WTC11 (cell line): ENCODE measurements around the gene PPP4R2.

Source experiments
- E2F4 ChIP-seq: sonication (generic); formaldehyde crosslinking; IDR thresholded peaks from 2 replicates; pipeline ENCODE4 v1.8.1; 2022; ENCODE audit warnings: low read depth, mild to moderate bottlenecking, moderate library complexity, missing genetic modification reagents, borderline replicate concordance
- HMGXB4 ChIP-seq: sonication (generic); formaldehyde crosslinking; IDR thresholded peaks from 2 replicates; pipeline ENCODE4 v1.8.1; 2023; ENCODE audit warnings: mild to moderate bottlenecking, moderate library complexity, missing genetic modification reagents
- JUN ChIP-seq: sonication (generic); formaldehyde crosslinking; IDR thresholded peaks from 2 replicates; pipeline ENCODE4 v1.8.0; 2023; ENCODE audit warnings: mild to moderate bottlenecking, missing genetic modification reagents
- MAX ChIP-seq: sonication (generic); formaldehyde crosslinking; IDR thresholded peaks from 2 replicates; pipeline ENCODE4 v1.8.0; 2022; ENCODE audit warnings: mild to moderate bottlenecking, missing genetic modification reagents
- SMAD4 ChIP-seq: sonication (generic); formaldehyde crosslinking; IDR thresholded peaks from 2 replicates; pipeline ENCODE4 v1.8.0; 2022; ENCODE audit warnings: mild to moderate bottlenecking, missing genetic modification reagents
- SP1 ChIP-seq: sonication (generic); formaldehyde crosslinking; conservative IDR thresholded peaks from 2 replicates; pipeline ENCODE4 v1.8.1; 2022; ENCODE audit warnings: missing genetic modification reagents
- ZNF219 ChIP-seq: sonication (generic); formaldehyde crosslinking; IDR thresholded peaks from 2 replicates; pipeline ENCODE4 v1.8.0; 2023; ENCODE audit warnings: missing genetic modification reagents, mild to moderate bottlenecking, borderline replicate concordance
- ZNF416 ChIP-seq: fragments of 250-450 bp; sonication (Bioruptor Pico); IDR thresholded peaks from 2 replicates; pipeline ENCODE4 v1.9.0; 2021; ENCODE audit warnings: mild to moderate bottlenecking, inconsistent platforms
- ZNF423 ChIP-seq: fragments of 250-450 bp; sonication (Bioruptor Pico); IDR thresholded peaks from 2 replicates; pipeline ENCODE4 v2.1.2; 2022; ENCODE audit warnings: mild to moderate bottlenecking, moderate library complexity
- TF ChIP-seq, protein P1 (sequence below): fragments of 200-600 bp; IDR thresholded peaks from 2 replicates; pipeline ENCODE4 v1.8.0; 2022; ENCODE audit warnings: antibody characterized with exemption
- TF ChIP-seq, protein P2 (sequence below): sonication (generic); formaldehyde crosslinking; IDR thresholded peaks from 2 replicates; pipeline ENCODE4 v1.8.0; 2022; ENCODE audit warnings: mild to moderate bottlenecking, missing genetic modification reagents

GRCh38 chr3:73101881-73102280 lies 105.3 kb downstream of the PPP4R2 start:
- no peak for TF ChIP-seq SP1 (CRISPR knock-in tag)
- TF ChIP-seq E2F4: no peak
- TF ChIP-seq HMGXB4: no peak
- TF ChIP-seq, protein P1, sequence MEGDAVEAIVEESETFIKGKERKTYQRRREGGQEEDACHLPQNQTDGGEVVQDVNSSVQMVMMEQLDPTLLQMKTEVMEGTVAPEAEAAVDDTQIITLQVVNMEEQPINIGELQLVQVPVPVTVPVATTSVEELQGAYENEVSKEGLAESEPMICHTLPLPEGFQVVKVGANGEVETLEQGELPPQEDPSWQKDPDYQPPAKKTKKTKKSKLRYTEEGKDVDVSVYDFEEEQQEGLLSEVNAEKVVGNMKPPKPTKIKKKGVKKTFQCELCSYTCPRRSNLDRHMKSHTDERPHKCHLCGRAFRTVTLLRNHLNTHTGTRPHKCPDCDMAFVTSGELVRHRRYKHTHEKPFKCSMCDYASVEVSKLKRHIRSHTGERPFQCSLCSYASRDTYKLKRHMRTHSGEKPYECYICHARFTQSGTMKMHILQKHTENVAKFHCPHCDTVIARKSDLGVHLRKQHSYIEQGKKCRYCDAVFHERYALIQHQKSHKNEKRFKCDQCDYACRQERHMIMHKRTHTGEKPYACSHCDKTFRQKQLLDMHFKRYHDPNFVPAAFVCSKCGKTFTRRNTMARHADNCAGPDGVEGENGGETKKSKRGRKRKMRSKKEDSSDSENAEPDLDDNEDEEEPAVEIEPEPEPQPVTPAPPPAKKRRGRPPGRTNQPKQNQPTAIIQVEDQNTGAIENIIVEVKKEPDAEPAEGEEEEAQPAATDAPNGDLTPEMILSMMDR: no peak
- TF ChIP-seq MAX: no peak
- TF ChIP-seq ZNF219 (CRISPR knock-in tag): no peak
- TF ChIP-seq ZNF423 (CRISPR knock-in tag): no peak
- no peak for TF ChIP-seq SMAD4
- TF ChIP-seq, protein P2, sequence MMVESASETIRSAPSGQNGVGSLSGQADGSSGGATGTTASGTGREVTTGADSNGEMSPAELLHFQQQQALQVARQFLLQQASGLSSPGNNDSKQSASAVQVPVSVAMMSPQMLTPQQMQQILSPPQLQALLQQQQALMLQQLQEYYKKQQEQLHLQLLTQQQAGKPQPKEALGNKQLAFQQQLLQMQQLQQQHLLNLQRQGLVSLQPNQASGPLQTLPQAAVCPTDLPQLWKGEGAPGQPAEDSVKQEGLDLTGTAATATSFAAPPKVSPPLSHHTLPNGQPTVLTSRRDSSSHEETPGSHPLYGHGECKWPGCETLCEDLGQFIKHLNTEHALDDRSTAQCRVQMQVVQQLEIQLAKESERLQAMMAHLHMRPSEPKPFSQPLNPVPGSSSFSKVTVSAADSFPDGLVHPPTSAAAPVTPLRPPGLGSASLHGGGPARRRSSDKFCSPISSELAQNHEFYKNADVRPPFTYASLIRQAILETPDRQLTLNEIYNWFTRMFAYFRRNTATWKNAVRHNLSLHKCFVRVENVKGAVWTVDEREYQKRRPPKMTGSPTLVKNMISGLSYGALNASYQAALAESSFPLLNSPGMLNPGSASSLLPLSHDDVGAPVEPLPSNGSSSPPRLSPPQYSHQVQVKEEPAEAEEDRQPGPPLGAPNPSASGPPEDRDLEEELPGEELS (CRISPR knock-in tag): no peak
- TF ChIP-seq JUN: no peak
- no peak for TF ChIP-seq ZNF416 (CRISPR knock-in tag)
